SK-N-SH (cell line): Measurements from ENCODE around the gene IRX6. TPM values are rescaled to one million over a fixed set of nuclear protein-coding genes. Genes with fewer than 3 reads are reported as not detected.

Source experiments
- CTCF ChIA-PET: fragments of 300-600, 350-600 bp; formaldehyde crosslinking; extraction: SDS; loops from one replicate; lab custom pipeline; 2021; lab: Yijun Ruan, JAX
- POLR2A ChIA-PET: fragments of 350-600 bp; sonication (Branson Sonifier 250); formaldehyde crosslinking; extraction: SDS; loops from one replicate; lab custom pipeline; 2020; ENCODE audit warnings: antibody characterized with exemption, inconsistent platforms; lab: Yijun Ruan, JAX
- DNase-seq: peaks from one replicate; pipeline ENCODE4 v3.0.0; 2012
- H2AFZ ChIP-seq: fragments of 200-600 bp; sonication (generic); 2 replicates; pipeline ENCODE4 v1.8.1; 2016; ENCODE audit warnings: antibody characterized with exemption, mild to moderate bottlenecking, low read depth
- H3F3A ChIP-seq: fragments of 200-600 bp; sonication (generic); replicated peaks from 2 replicates; pipeline ENCODE3; 2016; ENCODE audit warnings: antibody characterized with exemption, mild to moderate bottlenecking; ENCODE audit not compliant: insufficient read depth
- H3K27ac ChIP-seq, 2 experiments: fragments of 200-500 bp in 1 of 2; fragments of 200-600 bp in 1 of 2; sonication (Bioruptor generic) in 1 of 2; sonication (generic), shearing (Covaris generic) in 1 of 2; 2 replicates each; pipeline versions ENCODE4 v1.5.1 to v1.6.1; 2014 to 2016; ENCODE audit warnings: low read depth in 2 of 2, inconsistent platforms in 1 of 2, low read length in 1 of 2, mild to moderate bottlenecking in 1 of 2, mixed read lengths in 1 of 2
- H3K27me3 ChIP-seq: fragments of 200-600 bp; sonication (generic), shearing (Covaris generic); 2 replicates; pipeline ENCODE4 v1.6.1; 2016; ENCODE audit warnings: mixed run types; ENCODE audit not compliant: insufficient read depth
- H3K36me3 ChIP-seq, 2 experiments: fragments of 200-500 bp in 1 of 2; fragments of 200-600 bp in 1 of 2; sonication (Bioruptor generic) in 1 of 2; sonication (generic) in 1 of 2; replicated peaks in 1 of 2; 2 replicates each; pipeline versions ENCODE3 to v1.5.1; 2014 to 2016; ENCODE audit warnings: low read length in 1 of 2, mild to moderate bottlenecking in 1 of 2; ENCODE audit not compliant: insufficient read depth in 2 of 2, control insufficient read depth in 1 of 2
- H3K4me1 ChIP-seq, 2 experiments: fragments of 200-500 bp in 1 of 2; fragments of 200-600 bp in 1 of 2; sonication (Bioruptor generic) in 1 of 2; sonication (generic), shearing (Covaris generic) in 1 of 2; 2 replicates each; pipeline versions ENCODE4 v1.5.1 to v1.6.1; 2014 to 2016; ENCODE audit warnings: low read depth in 1 of 2, low read length in 1 of 2, mixed run types in 1 of 2; ENCODE audit not compliant: insufficient read depth in 2 of 2, control insufficient read depth in 1 of 2
- H3K4me2 ChIP-seq: fragments of 200-600 bp; sonication (generic), shearing (Covaris generic); 2 replicates; pipeline ENCODE4 v1.6.1; 2017; ENCODE audit warnings: mixed run types
- H3K4me3 ChIP-seq, 2 experiments: fragments of 200-500 bp in 1 of 2; fragments of 200-600 bp in 1 of 2; sonication (Bioruptor generic) in 1 of 2; sonication (generic), shearing (Covaris generic) in 1 of 2; 2 replicates each; pipeline versions ENCODE4 v1.5.1 to v1.8.1; 2014 to 2016; ENCODE audit warnings: low read depth in 2 of 2, inconsistent platforms in 1 of 2, low read length in 1 of 2, mild to moderate bottlenecking in 1 of 2, mixed read lengths in 1 of 2, moderate library complexity in 1 of 2
- H3K79me2 ChIP-seq: fragments of 200-600 bp; sonication (generic); 2 replicates; pipeline ENCODE4 v1.8.1; 2017; ENCODE audit warnings: mild to moderate bottlenecking; ENCODE audit not compliant: insufficient read depth
- H3K9ac ChIP-seq: fragments of 200-600 bp; sonication (generic); 2 replicates; pipeline ENCODE4 v1.6.1; 2017; ENCODE audit warnings: mixed run types
- H3K9me2 ChIP-seq: fragments of 200-600 bp; sonication (generic); 2 replicates; pipeline ENCODE4 v1.6.1; 2017; ENCODE audit warnings: mixed run types
- H3K9me3 ChIP-seq: fragments of 200-600 bp; sonication (generic); 2 replicates; pipeline ENCODE4 v1.6.1; 2017; ENCODE audit warnings: mixed run types, mild to moderate bottlenecking, moderate library complexity
- H4K20me1 ChIP-seq: fragments of 200-600 bp; sonication (generic); 2 replicates; pipeline ENCODE4 v1.6.1; 2017; ENCODE audit warnings: mild to moderate bottlenecking, mixed run types; ENCODE audit not compliant: insufficient read depth
- CHD2 ChIP-seq: fragments of 150-350 bp; IDR thresholded peaks from 2 replicates; pipeline ENCODE4 v1.6.1; 2018; ENCODE audit warnings: low read length; ENCODE audit not compliant: partially characterized antibody
- ELF1 ChIP-seq: IDR thresholded peaks from 2 replicates; pipeline ENCODE4 v1.4.0; 2012
- FOXJ3 ChIP-seq: sonication (generic); formaldehyde crosslinking; IDR thresholded peaks from 2 replicates; pipeline ENCODE4 v1.5.1; 2020; ENCODE audit warnings: mild to moderate bottlenecking, missing genetic modification reagents
- FOXM1 ChIP-seq: IDR thresholded peaks from 2 replicates; pipeline ENCODE4 v1.4.0; 2012; ENCODE audit warnings: low read depth, mild to moderate bottlenecking
- GABPA ChIP-seq: IDR thresholded peaks from 2 replicates; pipeline ENCODE4 v1.4.0; 2012; ENCODE audit warnings: low read depth, mild to moderate bottlenecking
- MEF2A ChIP-seq: IDR thresholded peaks from 2 replicates; pipeline ENCODE4 v1.4.0; 2012; ENCODE audit warnings: low read depth, borderline replicate concordance
- MXI1 ChIP-seq: IDR thresholded peaks from 2 replicates; pipeline ENCODE4 v1.6.1; 2012; ENCODE audit warnings: mild to moderate bottlenecking, low read depth, low read length, improper control_type of control experiment
- NRF1 ChIP-seq: IDR thresholded peaks from 2 replicates; pipeline ENCODE4 v1.6.1; 2012; ENCODE audit warnings: low read depth, mild to moderate bottlenecking, low read length
- POLR2AphosphoS5 ChIP-seq: IDR thresholded peaks from 2 replicates; pipeline ENCODE4 v1.6.1; 2012; ENCODE audit warnings: low read depth, low read length
- RFX5 ChIP-seq: IDR thresholded peaks from 2 replicates; pipeline ENCODE4 v1.6.1; 2012; ENCODE audit warnings: mild to moderate bottlenecking, improper control_type of control experiment, low read length
- RXRA ChIP-seq: IDR thresholded peaks from 2 replicates; pipeline ENCODE4 v1.4.0; 2012; ENCODE audit warnings: low read depth, mild to moderate bottlenecking, borderline replicate concordance
- SIN3A ChIP-seq: IDR thresholded peaks from 2 replicates; pipeline ENCODE4 v1.6.1; 2012; ENCODE audit warnings: low read depth, mild to moderate bottlenecking, low read length, moderate library complexity, borderline replicate concordance
- TCF12 ChIP-seq: IDR thresholded peaks from 2 replicates; pipeline ENCODE4 v1.4.0; 2012
- TEAD4 ChIP-seq: IDR thresholded peaks from 2 replicates; pipeline ENCODE4 v1.4.0; 2012; ENCODE audit warnings: mild to moderate bottlenecking, borderline replicate concordance; ENCODE audit not compliant: insufficient read depth
- USF1 ChIP-seq: IDR thresholded peaks from 2 replicates; pipeline ENCODE4 v1.4.0; 2012; ENCODE audit warnings: low read depth, borderline replicate concordance
- USF2 ChIP-seq: fragments of 150-350 bp; IDR thresholded peaks from 2 replicates; pipeline ENCODE4 v1.6.1; 2017; ENCODE audit warnings: antibody characterized with exemption, low read length, low read depth, borderline replicate concordance
- YY1 ChIP-seq: IDR thresholded peaks from 2 replicates; pipeline ENCODE4 v1.4.0; 2012; ENCODE audit warnings: low read depth, mild to moderate bottlenecking
- WGBS: methylation state at CpG from one replicate; pipeline ENCODE4 v1.1.6; 2017; ENCODE audit warnings: low lambda C conversion rate; 5-methylcytosine and 5-hydroxymethylcytosine counted together
- polyA plus RNA-seq, 3 experiments: library from polyadenylated mRNA; depleted of rRNA; stranded (reverse); fragments of >200 nt; gene quantifications; 2 replicates each; pipeline ENCODE4 v1.2.3, GENCODE V29; 2012
- TF ChIP-seq, protein P1 (sequence below): fragments of 200-600 bp; sonication (generic); IDR thresholded peaks from 2 replicates; pipeline ENCODE4 v1.6.1; 2017; ENCODE audit warnings: antibody characterized with exemption, mild to moderate bottlenecking, moderate library complexity
- TF ChIP-seq, protein P2 (sequence below): IDR thresholded peaks from 2 replicates; pipeline ENCODE4 v1.4.0; 2012; ENCODE audit warnings: low read depth

IRX6 gene
- polyA plus RNA-seq, 1 of the 3 experiments (the other 2 are of a cell fraction), result not detected

DNA sequence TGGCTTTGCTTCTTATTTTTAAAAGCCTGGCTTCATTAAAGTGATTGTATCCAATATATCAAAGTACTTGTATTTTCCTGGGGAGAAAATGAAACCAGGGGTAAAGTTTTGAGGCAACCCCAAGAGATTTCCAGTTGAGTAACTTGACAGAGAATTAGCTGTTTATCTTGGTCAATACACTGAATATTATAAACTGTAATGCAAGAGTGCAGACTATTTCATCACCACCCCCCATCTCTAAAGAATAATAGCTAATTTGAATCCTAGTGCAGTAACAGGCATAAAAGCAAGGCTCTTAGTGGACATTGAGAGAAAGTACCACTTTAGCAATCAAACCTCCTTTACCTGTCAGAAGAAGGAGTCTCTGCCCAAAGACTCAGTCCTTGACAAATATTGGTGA lies 27.0 kb downstream of the IRX6 start:
- Histone ChIP-seq H3K4me3 (no peak overlapping the region), H2AFZ (no peak overlapping the region), H3K4me2 (no peak overlapping the region), H3K4me1 (no peaks in the 10 kb centered on the region), H3F3A (no peaks in the 10 kb centered on the region), H3K27ac (no peak overlapping the region), H3K36me3 (no peaks in the 10 kb centered on the region), H3K9me2 (no peaks in the 10 kb centered on the region), H3K9me3 (no peaks in the 10 kb centered on the region), H3K79me2 (no peaks in the 10 kb centered on the region), H3K9ac (no peak overlapping the region), H3K27me3 (no peaks in the 10 kb centered on the region), H4K20me1 (no peaks in the 10 kb centered on the region)
- ChIA-PET POLR2A (no interaction called here), CTCF (interaction anchor here (0.7 to 1.5 kb wide), 2 partner anchors 10 to 27 kb away, joined by 3 to 5 read pairs; partner anchors contain the start of gene IRX6)
- no peak for DNase-seq
- TF ChIP-seq USF2, result no peak
- no peak for TF ChIP-seq ELF1
- TF ChIP-seq, protein P1, sequence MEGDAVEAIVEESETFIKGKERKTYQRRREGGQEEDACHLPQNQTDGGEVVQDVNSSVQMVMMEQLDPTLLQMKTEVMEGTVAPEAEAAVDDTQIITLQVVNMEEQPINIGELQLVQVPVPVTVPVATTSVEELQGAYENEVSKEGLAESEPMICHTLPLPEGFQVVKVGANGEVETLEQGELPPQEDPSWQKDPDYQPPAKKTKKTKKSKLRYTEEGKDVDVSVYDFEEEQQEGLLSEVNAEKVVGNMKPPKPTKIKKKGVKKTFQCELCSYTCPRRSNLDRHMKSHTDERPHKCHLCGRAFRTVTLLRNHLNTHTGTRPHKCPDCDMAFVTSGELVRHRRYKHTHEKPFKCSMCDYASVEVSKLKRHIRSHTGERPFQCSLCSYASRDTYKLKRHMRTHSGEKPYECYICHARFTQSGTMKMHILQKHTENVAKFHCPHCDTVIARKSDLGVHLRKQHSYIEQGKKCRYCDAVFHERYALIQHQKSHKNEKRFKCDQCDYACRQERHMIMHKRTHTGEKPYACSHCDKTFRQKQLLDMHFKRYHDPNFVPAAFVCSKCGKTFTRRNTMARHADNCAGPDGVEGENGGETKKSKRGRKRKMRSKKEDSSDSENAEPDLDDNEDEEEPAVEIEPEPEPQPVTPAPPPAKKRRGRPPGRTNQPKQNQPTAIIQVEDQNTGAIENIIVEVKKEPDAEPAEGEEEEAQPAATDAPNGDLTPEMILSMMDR, result no peak
- no peak for TF ChIP-seq FOXM1
- TF ChIP-seq MXI1, result no peak
- TF ChIP-seq SIN3A, result no peak
- no peak for TF ChIP-seq YY1
- no peak for TF ChIP-seq NRF1
- TF ChIP-seq USF1, result no peak
- no peak for TF ChIP-seq POLR2AphosphoS5

DNA sequence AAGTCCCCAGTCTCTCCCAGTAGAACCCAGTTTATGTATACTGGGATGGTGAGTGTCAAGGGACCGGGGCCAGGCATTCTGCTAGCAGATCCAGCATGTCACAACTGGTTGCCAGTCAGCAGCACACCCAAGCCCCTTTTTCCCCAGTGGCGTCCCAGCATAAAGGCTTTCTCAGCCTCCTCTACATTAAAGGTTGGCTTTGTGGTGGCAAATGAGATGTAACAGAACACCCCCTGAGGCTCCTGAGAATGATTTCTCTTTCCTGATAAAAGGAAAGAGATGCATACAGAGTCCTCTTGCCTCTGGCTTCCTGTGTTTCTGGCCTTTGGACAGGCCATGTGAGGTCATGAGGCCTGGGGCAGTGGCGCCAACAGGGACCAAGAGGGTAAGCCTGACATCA lies 27.9 kb downstream of the IRX6 start:
- H3K79me2 ChIP-seq, result no peaks in the 10 kb centered on the region
- H3F3A ChIP-seq, result no peaks in the 10 kb centered on the region
- H3K4me2 ChIP-seq, result no peak overlapping the region
- DNase-seq, result no peak
- H3K9me2 ChIP-seq, result no peaks in the 10 kb centered on the region
- H4K20me1 ChIP-seq, result no peaks in the 10 kb centered on the region
- 38% methylated on average over 2 of the region's 3 CpGs for WGBS
- POLR2A ChIA-PET, result no interaction called here
- no peak overlapping the region for H3K4me3 ChIP-seq
- H3K27ac ChIP-seq, result no peak overlapping the region
- no peaks in the 10 kb centered on the region for H3K36me3 ChIP-seq
- H3K9me3 ChIP-seq, result no peaks in the 10 kb centered on the region
- H2AFZ ChIP-seq, result no peak overlapping the region
- H3K4me1 ChIP-seq, result no peaks in the 10 kb centered on the region
- CTCF ChIA-PET, result interaction anchor here (1.0 kb wide), 1 partner anchor 19 kb away, joined by 3 read pairs; no protein-coding TSS in a partner anchor
- no peaks in the 10 kb centered on the region for H3K27me3 ChIP-seq
- H3K9ac ChIP-seq, result no peak overlapping the region
- TF ChIP-seq, protein P1, result no peak
- no peak for TF ChIP-seq MEF2A
- no peak for TF ChIP-seq FOXM1
- no peak for TF ChIP-seq TEAD4
- no peak for TF ChIP-seq POLR2AphosphoS5
- TF ChIP-seq TCF12, result no peak
- no peak for TF ChIP-seq CHD2
- TF ChIP-seq ELF1, result no peak
- TF ChIP-seq RXRA, result no peak
- no peak for TF ChIP-seq FOXJ3
- TF ChIP-seq, protein P2, sequence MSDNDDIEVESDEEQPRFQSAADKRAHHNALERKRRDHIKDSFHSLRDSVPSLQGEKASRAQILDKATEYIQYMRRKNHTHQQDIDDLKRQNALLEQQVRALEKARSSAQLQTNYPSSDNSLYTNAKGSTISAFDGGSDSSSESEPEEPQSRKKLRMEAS, result no peak
- TF ChIP-seq GABPA, result no peak
- TF ChIP-seq NRF1, result no peak
- no peak for TF ChIP-seq RFX5
- TF ChIP-seq USF2, result no peak
- TF ChIP-seq MXI1, result no peak
